Measurements from ENCODE around the gene SOX1. TPM values are rescaled to one million over a fixed set of nuclear protein-coding genes. Genes with fewer than 3 reads are reported as not detected.

SOX1 gene
- total RNA-seq, 1 donor, result not detected

- no peak for TF ChIP-seq CTCF (IDR thresholded peaks at IDR 0.05; ENCODE audit: insufficient read depth, low read depth, low read length)
- no peak overlapping the region for H3K4me3 ChIP-seq (ENCODE audit: low read depth, low read length)
- DNase-seq (ENCODE audit: low read depth), result no peak
Observed at GRCh38 chr13:112119192-112120030, 52.5 kb downstream of the SOX1 start.

GRCh38 chr13:112120031-112120373 is 53.1 kb downstream of the SOX1 start:
- no peak overlapping the region for H3K4me3 ChIP-seq (ENCODE audit: low read depth, low read length)
- TF ChIP-seq CTCF (IDR thresholded peaks at IDR 0.05; ENCODE audit: insufficient read depth, low read depth, low read length), result no peak
- DNase-seq (ENCODE audit: low read depth), result no peak

Small RNA genes lying within 50 kb of the gene (small RNA-seq; reads per million reads assigned to genes)
- 0.85 reads per million for gene RF00287
